ENCODE data around the gene BPIFB1. TPM values are rescaled to one million over a fixed set of nuclear protein-coding genes. Genes with fewer than 3 reads are reported as not detected.

BPIFB1 gene
- total RNA-seq, 3 donors from 2014 or later, result not detected

DNA sequence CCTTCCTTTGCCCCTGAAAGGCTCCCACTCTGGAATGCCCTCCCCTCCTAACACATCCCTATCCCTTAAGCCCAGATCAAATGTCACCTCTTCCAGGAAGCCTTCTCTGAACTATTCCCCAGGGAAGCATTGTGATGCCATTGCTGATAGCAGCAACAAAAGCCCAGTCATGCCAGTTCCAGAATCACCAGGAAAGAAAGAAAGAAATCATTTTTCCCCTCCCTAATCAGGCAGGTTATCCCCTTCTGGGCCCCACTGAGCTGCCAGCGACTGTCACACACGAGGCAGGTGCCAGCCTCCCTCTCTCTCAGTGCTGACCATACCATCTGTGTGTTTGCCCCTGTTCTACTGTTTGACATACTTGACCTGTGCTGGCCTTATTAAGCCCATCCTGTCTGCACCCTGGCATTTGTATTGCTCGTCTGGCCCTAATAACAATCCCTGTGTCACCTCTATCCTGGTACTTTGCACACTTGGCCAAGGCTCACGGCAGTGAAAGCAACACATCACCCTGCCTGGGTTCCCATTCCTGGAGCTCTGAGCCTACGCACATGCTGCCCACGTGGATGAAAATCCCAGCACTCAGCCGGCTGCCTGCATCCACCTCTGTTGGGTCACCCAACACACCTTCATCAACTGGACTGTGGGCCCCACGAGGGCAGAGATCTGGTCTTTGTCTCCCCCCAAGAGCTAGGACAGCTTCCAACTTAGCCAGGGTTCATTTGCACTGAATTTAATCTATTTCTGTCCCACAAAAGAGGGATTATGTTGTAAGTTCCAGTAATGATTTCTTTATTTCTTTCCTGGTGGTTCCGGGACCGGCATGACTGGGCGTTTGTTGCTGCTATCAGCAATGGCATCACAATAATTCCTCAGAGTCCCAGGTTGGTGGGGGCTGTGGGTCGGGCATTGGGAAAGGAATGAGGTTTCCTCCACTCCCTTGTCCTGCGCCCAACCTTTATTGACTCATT, 5.3 kb upstream of the BPIFB1 start:
- DNase-seq (no peak), ATAC-seq (no peak)
- intact Hi-C loops (cut with DNase I, micrococcal nuclease), result no loop called here
- no peaks in the 10 kb centered on the region for H3K9me3 ChIP-seq
- no peaks in the 10 kb centered on the region for H3K36me3 ChIP-seq (ENCODE audit: low read depth)
- H3K4me1 ChIP-seq (ENCODE audit: low read depth), result no peaks in the 10 kb centered on the region
- no peak overlapping the region for H3K4me3 ChIP-seq
- no peak for TF ChIP-seq CTCF (IDR thresholded peaks at IDR 0.05)

- H3K4me3 ChIP-seq, result no peak overlapping the region
- no peaks in the 10 kb centered on the region for H3K36me3 ChIP-seq (ENCODE audit: low read depth)
- ATAC-seq, result no peak
- no peak for TF ChIP-seq CTCF (IDR thresholded peaks at IDR 0.05)
- H3K4me1 ChIP-seq (ENCODE audit: low read depth), result no peaks in the 10 kb centered on the region
- no peaks in the 10 kb centered on the region for H3K9me3 ChIP-seq
- DNase-seq, result no peak
- intact Hi-C loops (cut with DNase I, micrococcal nuclease), result no loop called here
Observed at GRCh38 chr20:33278700-33279099, 4.3 kb upstream of the BPIFB1 start.

GRCh38 chr20:33279261-33279910, 3.6 kb upstream of the BPIFB1 start:
- no peaks in the 10 kb centered on the region for H3K36me3 ChIP-seq (ENCODE audit: low read depth)
- DNase-seq (no peak), ATAC-seq (no peak)
- H3K9me3 ChIP-seq, result no peaks in the 10 kb centered on the region
- H3K4me1 ChIP-seq (ENCODE audit: low read depth), result no peaks in the 10 kb centered on the region
- no peak for TF ChIP-seq CTCF (IDR thresholded peaks at IDR 0.05)
- intact Hi-C loops (cut with DNase I, micrococcal nuclease), result no loop called here
- no peak overlapping the region for H3K4me3 ChIP-seq

GRCh38 chr20:33280000-33280680, 2.9 kb upstream of the BPIFB1 start:
- DNase-seq (no peak), ATAC-seq (no peak)
- Histone ChIP-seq H3K9me3 (no peaks in the 10 kb centered on the region), H3K36me3 (ENCODE audit: low read depth) (no peaks in the 10 kb centered on the region), H3K4me1 (ENCODE audit: low read depth) (no peaks in the 10 kb centered on the region), H3K4me3 (no peak overlapping the region)
- no peak for TF ChIP-seq CTCF (IDR thresholded peaks at IDR 0.05)
- intact Hi-C loops (cut with DNase I, micrococcal nuclease), result no loop called here

DNA sequence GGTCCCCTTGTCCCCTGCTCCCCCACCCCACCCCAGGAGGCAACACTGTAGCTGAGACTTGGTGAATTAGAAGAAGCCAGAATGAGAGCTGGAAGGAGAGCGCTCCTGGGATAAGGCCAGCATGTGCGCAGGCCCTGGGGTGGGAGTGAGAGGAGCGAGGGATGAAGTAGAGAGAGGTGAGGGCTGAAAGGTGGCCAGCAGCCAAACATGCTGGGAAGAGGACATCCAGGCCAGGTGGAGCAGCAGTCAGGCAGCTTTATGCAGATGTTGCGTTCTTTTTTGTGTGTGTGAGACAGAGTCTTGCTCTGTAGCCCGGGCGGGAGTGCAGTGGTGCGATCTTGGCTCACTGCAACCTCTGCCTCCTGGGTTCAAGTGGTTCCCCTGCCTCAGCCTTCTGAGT, 2.2 kb upstream of the BPIFB1 start:
- no peak for TF ChIP-seq CTCF (IDR thresholded peaks at IDR 0.05)
- no peaks in the 10 kb centered on the region for H3K36me3 ChIP-seq (ENCODE audit: low read depth)
- H3K9me3 ChIP-seq, result no peaks in the 10 kb centered on the region
- intact Hi-C loops (cut with DNase I, micrococcal nuclease), result no loop called here
- DNase-seq (no peak), ATAC-seq (no peak)
- H3K4me1 ChIP-seq (ENCODE audit: low read depth), result no peaks in the 10 kb centered on the region
- no peak overlapping the region for H3K4me3 ChIP-seq

All from mucosa of descending colon (tissue), 3 donors.